GM20431 (cell line): Measurements from ENCODE around the gene TOR3A.
"Not testable (repeated sequence)": the region's sequence is repeated elsewhere in the genome, so short reads cannot be mapped to it uniquely, and the experiment has no call there.

Source experiments
- in situ Hi-C: fragments of 300-500 bp; cut with MseI, MboI; formaldehyde crosslinking; loops from one replicate; pipeline ENCODE4 v1.15.0; 2020; ENCODE audit warnings: low sequenced_read_pairs; ENCODE audit not compliant: unreplicated experiment

TOR3A gene

GRCh38 chr1:179101566-179101965, 19.7 kb downstream of the TOR3A start:
- in situ Hi-C loops: no loop called here

GRCh38 chr1:179103999-179104398, 22.1 kb downstream of the TOR3A start:
- in situ Hi-C loops: no loop called here

- in situ Hi-C loops: no loop called here
Measured at GRCh38 chr1:179104611-179105250, 22.9 kb downstream of the TOR3A start.

- in situ Hi-C loops: no loop called here
Measured at GRCh38 chr1:179105393-179105792, 23.5 kb downstream of the TOR3A start.

DNA sequence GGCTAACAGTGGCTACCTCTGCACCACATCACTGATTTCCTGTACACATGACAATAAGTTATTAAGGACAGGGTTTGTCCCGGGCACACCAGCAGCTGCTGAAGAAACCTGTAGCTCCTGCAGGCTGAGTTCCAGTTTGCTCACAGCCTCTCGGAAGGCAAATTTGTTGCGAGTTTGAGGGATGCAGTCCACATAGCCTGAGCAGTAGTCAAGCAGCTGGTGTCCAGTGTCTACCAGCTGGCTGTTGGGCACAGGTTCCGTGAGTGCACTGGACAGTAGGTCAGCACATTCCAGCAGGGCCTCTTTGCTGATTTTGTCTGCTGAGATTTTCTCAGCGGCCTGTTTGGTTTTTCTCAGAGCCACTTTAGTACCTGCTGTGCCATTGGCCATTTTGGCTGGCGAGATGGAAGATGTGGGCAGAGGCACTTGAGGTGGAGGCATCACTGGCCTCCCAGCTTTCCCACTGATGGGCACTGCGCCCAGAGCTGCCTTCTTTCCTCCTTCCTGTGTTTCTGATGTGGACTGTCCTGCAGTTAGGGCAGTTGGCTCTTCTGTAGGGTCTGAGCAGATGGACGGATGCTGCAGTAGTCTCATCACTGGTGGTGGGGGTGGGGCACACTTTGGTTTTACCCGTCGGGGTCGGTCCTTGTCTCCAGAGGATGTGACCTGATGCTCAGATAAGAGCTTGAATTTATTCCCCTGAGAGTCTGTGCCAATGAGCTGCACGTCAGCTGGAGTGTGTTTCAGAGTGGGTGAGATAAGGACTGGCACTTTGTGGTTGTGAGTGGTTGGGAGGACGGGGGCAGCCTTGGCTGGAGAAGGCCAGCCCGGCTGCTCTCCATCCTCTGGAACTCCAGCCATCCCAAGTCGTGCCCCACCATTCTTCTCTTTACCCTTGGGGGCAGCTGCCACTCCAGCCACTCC, 26.1 kb downstream of the TOR3A start:
- in situ Hi-C loops: no loop called here

DNA sequence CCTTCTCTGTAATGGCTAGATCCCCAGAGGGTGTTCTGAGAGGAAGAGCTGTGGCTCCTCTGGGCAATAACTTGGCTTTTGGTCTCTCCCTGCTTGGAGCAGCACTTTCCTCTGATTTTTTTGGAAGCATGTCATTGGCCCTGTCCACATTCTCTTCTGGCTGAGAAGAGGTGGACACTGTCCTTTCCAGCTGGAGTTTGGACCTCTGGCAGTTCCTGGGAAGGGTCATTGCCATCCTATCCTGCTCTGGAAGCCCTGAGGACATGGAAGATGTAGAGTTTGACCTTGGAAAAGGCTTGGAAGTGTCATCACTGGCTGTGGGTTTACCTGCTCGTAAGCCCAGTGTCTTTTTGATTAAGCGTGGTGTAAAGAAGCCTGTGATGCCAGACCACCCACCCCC, 26.8 kb downstream of the TOR3A start:
- in situ Hi-C loops: no loop called here

GRCh38 chr1:179115181-179115580, 33.3 kb downstream of the TOR3A start:
- in situ Hi-C loops: no loop called here

GRCh38 chr1:179119513-179119912, 37.6 kb downstream of the TOR3A start:
- in situ Hi-C loops: no loop called here

- in situ Hi-C loops: no loop called here
Measured at GRCh38 chr1:179120736-179121135, 38.9 kb downstream of the TOR3A start.

DNA sequence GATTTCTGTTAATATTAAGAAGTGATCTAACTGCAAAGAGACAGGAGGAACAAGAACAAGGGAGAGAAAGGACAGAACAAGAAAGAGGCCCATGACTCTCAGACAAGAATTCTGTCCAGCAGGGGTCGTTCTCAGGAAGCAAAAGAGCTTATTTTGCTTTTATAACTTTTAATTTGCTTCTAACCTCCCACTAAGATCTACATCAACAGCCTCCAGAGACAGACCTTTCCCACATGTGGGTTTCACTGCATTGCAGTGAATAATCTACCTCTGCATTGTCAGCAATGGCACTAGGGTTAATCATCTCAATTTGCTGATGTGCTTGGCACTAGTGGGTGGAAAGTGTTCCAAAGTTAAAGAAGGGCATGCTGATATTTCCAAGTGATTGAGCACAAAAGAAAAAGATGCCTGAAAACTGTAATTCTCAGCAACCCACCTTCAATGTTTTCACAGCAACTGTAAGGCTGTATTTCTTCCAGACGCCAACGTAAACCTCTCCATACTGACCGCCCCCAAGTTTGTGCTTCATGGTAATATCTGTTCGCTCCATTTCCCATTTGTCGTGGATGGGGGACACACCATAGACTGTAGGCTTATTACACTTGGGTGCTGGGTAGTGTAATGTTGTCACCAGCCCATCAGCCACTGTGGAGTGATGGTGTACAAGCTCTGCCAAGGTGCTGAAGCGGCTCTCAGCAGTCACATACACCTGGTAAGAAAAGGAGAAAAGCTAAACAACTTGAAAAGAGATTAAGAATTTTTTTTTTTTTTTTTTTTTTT, 39.5 kb downstream of the TOR3A start:
- in situ Hi-C loops: no loop called here

DNA sequence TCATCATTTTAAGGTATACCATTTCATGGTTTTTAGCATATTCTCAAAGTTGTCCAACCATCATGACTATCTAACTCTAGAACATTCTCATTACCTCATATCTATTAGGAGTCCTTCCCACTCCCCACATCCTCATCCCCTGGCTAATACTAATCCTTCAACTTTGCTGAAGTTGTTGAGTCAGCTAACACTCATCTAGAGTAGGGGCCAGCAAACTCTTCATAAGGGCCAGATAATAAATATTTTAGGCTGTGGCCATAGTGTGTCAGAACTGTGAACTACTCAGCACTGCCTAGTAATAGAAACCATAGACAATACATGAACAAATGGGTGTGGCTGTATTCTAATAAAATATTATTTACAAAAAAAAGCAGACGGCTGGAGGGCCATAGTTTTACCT, 43.0 kb downstream of the TOR3A start:
- in situ Hi-C loops: no loop called here

- in situ Hi-C loops: no loop called here
Measured at GRCh38 chr1:179126338-179127060, 44.6 kb downstream of the TOR3A start.

GRCh38 chr1:179127163-179127895, 45.5 kb downstream of the TOR3A start:
- in situ Hi-C loops: no loop called here

DNA sequence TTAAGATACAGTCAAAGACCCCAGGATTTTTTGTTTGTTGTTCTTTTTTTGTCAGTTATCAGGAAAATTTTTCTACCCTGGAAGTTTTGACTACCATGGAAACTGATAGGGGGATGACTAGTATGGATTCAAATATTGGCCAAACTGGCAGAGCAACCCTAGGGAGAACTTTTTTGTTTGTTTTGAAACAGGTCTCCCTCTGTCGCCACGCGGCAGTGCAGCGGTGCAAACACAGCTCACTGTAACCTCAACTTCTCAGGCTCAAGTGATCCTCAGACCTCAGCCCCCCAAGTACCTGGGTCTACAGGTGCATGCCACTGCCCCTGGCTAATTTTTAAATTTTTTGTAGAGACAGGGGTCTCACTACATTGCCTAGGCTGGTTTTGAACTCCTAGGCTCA, 46.6 kb downstream of the TOR3A start:
- in situ Hi-C loops: no loop called here

DNA sequence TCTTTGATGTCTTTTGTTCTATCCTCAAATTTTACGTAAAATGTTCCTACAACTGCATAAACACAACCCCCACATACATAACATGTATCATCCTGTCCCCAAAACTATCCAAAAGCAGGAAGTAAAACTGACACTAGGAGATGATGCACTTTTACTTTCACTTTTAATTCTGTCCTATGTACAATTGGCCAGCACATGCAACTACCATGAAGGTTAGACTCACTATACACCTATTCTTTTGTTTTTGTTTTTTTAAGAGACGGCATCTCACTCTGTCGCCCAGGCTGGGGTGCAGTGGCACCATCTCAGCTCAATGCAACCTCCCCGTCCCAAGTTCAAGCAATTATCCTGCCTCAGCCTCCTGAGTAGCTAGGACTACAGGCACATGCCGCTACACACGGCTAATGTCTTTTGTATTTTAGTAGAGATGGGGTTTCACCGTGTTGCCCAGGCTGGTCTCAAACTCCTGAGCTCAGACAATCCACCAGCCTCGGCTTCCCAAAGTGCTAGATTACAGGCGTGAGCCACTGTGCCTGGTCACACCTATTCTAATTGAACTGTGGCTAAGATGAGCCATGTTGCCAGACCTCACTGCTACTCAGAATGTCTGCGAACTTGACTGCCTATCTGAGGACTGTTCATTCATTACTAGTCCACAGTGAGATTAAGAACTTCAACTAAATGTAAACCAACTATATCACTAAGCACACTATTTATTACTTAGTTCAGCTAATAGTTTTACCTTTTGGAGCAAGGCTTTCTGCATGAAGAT, 48.0 kb downstream of the TOR3A start:
- in situ Hi-C loops: no loop called here

GRCh38 chr1:179135168-179135567, 53.3 kb downstream of the TOR3A start:
- in situ Hi-C loops: not testable (repeated sequence)

- in situ Hi-C loops: not testable (repeated sequence)
Measured at GRCh38 chr1:179135707-179136106, 53.8 kb downstream of the TOR3A start.

- in situ Hi-C loops: no loop called here
Measured at GRCh38 chr1:179137617-179138255, 55.9 kb downstream of the TOR3A start.
